GM13976 (cell line): ENCODE data around the gene MRPS12.

Experiments
- DNase-seq: peaks from one replicate; pipeline ENCODE4 v3.0.0; 2012; ENCODE audit warnings: low spot score
- in situ Hi-C: fragments of 300-500 bp; cut with MboI; formaldehyde crosslinking; loops from one replicate; pipeline ENCODE4 v1.12.0; 2022; ENCODE audit warnings: low sequenced_read_pairs, mixed read lengths, inconsistent platforms; ENCODE audit not compliant: unreplicated experiment
- TF ChIP-seq, protein P1 (sequence below): IDR thresholded peaks from 2 replicates; pipeline ENCODE4 v1.5.1; 2012; ENCODE audit warnings: borderline replicate concordance, mild to moderate bottlenecking; ENCODE audit not compliant: insufficient read depth; ENCODE audit errors: extremely low read depth, missing control alignments, control extremely low read depth

Gene MRPS12

DNA sequence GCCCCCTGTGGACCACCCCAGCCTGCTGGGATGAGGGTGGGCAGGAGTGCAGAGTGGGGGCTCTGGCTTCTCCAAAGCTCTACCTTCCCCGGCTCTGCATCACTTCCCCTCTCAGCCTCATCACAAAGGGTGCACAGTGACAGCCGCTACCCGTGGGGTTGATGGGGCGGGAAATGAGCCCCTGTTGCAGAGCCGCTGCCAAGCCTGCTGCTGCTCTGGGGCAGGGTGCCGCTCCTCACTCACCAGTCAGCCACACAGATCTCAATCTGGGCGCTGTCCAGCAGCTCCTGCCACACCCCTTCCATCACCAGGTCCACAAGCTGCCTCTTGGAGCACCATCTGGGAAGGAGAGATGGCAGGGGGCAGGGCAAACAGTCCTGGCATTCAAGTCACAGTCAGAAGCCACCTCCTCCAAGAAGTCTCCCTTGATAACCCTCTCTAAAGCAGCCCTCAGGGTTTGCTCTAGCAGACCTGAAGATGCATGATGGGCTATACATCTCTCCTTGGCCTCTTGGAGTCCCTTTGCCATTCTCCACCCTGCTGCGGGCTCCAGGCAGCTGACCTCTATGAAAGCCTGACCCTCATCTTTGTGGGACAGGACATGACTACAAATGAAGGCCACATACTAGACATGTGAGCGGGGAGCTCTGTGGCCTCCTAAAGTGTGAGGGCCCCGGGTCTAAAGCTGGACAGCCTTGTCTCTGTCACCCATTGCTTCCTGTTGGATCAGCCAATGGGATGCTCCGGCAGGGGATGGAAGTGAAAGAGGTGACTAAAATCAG lies 15.7 kb downstream of the MRPS12 start:
- TF ChIP-seq, protein P1, sequence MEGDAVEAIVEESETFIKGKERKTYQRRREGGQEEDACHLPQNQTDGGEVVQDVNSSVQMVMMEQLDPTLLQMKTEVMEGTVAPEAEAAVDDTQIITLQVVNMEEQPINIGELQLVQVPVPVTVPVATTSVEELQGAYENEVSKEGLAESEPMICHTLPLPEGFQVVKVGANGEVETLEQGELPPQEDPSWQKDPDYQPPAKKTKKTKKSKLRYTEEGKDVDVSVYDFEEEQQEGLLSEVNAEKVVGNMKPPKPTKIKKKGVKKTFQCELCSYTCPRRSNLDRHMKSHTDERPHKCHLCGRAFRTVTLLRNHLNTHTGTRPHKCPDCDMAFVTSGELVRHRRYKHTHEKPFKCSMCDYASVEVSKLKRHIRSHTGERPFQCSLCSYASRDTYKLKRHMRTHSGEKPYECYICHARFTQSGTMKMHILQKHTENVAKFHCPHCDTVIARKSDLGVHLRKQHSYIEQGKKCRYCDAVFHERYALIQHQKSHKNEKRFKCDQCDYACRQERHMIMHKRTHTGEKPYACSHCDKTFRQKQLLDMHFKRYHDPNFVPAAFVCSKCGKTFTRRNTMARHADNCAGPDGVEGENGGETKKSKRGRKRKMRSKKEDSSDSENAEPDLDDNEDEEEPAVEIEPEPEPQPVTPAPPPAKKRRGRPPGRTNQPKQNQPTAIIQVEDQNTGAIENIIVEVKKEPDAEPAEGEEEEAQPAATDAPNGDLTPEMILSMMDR: no peak
- in situ Hi-C loops: no loop called here
- DNase-seq: no peak

DNA sequence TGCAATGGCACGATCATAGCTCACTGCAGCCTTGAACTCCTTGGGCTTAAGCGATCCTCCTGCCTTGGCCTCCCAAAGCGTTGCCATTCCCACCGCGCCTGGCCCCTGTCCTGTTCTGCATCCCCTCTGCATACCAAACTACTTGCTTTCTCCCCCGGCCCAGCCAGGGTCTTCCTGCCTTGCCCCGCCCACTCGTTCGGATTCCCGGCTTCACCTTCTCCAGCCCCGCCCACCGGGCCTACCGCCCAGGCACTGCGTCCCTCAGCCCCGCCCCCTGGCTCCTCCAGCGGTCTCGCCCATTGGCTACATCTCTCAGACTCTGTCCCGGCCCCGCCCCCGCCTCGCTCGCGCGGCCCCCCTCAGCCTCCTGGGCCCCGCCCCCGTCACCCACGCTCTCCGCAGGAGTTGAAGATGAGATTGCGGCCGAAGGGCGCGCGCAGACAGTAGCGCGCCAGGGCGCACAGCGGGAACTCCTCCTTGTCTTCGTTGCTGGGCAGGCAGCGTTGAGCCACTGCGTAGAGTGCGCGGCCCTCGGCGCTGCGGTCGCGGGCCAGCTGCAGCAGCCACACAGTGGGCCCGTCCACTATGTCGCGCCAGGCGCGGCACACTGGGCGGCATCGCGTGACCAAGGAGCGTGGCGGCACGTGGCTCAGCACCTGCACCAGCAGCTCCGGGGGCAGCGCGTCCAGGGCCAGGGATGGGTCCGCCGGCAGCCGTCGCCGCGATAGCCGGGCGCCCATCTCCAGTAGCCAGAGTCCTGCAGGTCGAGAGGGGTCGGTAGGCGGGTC lies 19.0 kb downstream of the MRPS12 start:
- peak; percentile 93 for DNase-seq
- TF ChIP-seq, protein P1: no peak
- in situ Hi-C loops: no loop called here

DNA sequence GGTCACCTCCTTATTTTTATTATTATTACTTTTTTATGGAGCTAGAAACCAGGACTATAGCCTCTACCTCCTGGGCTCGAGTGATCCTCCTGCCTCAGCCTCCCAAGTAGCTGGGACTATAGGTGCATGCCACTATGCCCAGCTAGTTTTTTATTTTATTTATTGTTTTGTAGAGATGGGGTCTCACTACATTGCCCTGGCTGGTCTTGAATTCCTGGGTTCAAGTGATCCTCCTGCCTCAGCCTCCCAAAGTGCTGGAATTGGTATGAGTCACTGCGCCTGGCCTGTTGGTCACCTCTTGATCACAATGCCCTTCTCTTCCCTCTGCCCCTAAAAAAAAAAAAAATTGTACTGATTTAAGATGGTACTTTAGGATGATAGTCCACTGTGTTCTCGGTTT lies 20.4 kb downstream of the MRPS12 start:
- no peak for DNase-seq
- TF ChIP-seq, protein P1: no peak
- in situ Hi-C loops: no loop called here

DNA sequence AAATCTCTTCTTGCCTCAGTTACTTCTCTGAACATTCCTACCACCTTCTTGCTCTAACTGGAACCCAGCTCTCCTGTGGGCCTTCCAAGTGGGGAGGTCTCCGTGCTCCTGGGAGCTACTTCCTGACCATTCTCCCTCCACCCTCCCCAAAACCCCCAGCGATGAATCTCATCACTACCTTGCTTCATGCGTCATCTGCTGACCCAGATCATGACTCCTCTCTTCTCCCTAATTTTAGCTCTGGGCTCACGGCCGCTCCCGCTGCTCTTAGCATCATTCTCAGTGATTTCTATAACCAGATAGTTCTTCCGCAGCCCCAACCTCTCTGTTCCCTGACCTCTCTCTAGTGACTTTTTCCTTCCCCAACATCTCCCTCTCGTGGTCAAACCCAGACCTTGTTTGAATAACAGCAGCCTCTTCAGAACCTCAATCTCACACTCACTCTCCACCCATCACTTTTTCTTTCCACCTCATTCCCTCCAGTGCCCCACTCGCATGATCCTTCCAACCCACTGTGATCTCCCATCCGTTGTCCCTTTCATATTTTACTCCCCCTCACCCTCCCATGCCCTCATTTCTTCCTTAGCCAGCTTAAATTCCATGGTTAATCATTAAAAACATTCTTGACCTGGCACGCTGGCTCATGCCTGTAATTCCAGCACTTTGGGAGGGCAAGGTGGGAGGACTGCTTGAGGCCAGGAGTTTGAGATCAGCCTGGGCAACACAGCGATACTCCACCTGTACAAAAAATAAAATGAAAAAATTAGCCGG lies 21.8 kb downstream of the MRPS12 start:
- TF ChIP-seq, protein P1: peak; percentile 56
- peak; percentile 76 for DNase-seq
- in situ Hi-C loops: no loop called here

DNA sequence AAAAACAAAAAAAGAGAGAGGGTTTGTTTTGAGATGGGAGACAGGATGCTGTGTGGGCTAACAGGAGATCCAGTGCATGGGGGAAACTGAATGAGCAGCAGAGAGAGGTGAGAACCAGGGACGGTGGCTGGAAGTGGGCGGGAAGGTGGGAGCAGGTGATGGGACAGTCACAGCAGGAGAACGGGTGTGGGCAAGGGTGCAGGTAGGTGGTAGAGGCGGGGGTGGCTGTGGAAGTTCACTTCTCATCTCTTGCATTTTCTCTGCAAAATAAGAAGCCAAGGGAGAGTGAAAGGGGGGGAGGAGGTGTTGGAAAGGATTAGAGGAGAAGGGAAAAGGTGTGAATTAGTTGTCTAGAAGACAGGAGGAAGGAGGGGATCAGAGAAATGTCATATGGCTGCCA lies 22.9 kb downstream of the MRPS12 start:
- in situ Hi-C loops: no loop called here
- DNase-seq: no peak
- TF ChIP-seq, protein P1: no peak

DNA sequence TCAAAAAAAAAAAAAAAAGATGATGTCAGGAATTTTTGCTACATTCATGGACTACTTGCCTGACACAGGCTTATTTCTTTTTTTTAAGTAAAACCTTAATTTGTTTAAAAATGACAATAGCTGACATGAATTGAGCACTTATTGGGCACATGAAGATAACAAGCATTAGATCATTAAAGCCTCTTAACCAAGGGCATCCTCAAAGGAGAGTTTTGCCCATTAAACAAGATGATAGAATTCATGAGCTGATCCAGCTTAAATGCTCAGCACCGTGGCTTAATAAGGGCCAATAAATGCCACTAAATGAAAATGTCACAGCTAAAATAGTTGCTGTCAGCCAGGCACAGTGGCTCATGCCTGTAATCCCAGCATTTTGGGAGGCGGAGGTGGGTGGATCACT lies 25.5 kb downstream of the MRPS12 start:
- TF ChIP-seq, protein P1: no peak
- DNase-seq: no peak
- in situ Hi-C loops: no loop called here
